IMR-90 (cell line): ENCODE measurements around the gene NMRK1.

Source experiments
- CEBPB ChIP-seq: IDR thresholded peaks from 2 replicates; pipeline ENCODE4 v1.6.1; 2012; ENCODE audit warnings: low read depth, low read length, improper control_type of control experiment
- CHD1 ChIP-seq: IDR thresholded peaks from 2 replicates; pipeline ENCODE4 v1.6.1; 2012; ENCODE audit warnings: low read depth, low read length, improper control_type of control experiment
- CTCF ChIP-seq: conservative IDR thresholded peaks from 2 replicates; pipeline ENCODE4 v1.5.1; 2012; ENCODE audit warnings: mild to moderate bottlenecking, low read depth, low read length, improper control_type of control experiment
- MAFK ChIP-seq: IDR thresholded peaks from 2 replicates; pipeline ENCODE4 v1.6.1; 2012; ENCODE audit warnings: low read depth, low read length, improper control_type of control experiment
- NFE2L2 ChIP-seq: fragments of 150-350 bp; IDR thresholded peaks from 2 replicates; pipeline ENCODE4 v1.6.1; 2016; ENCODE audit warnings: low read depth, mild to moderate bottlenecking, low read length
- POLR2A ChIP-seq: IDR thresholded peaks from 2 replicates; pipeline ENCODE4 v1.6.1; 2012; ENCODE audit warnings: mild to moderate bottlenecking, low read depth, low read length
- RCOR1 ChIP-seq: IDR thresholded peaks from 2 replicates; pipeline ENCODE4 v1.6.1; 2012; ENCODE audit warnings: mild to moderate bottlenecking, low read length, improper control_type of control experiment; ENCODE audit not compliant: insufficient replicate concordance

- TF ChIP-seq CEBPB, result no peak
- TF ChIP-seq CTCF, result no peak
- no peak for TF ChIP-seq RCOR1
- TF ChIP-seq POLR2A, result no peak
- no peak for TF ChIP-seq CHD1
- TF ChIP-seq MAFK, result no peak
- no peak for TF ChIP-seq NFE2L2
Measured at GRCh38 chr9:75116306-75116705, 28.4 kb upstream of the NMRK1 start.
